NB4 (cell line): ENCODE measurements around the gene PPHLN1.

Experiments used
- DNase-seq: peaks from one replicate; pipeline ENCODE4 v3.0.0; 2010; ENCODE audit warnings: low read depth
- H3K4me3 ChIP-seq: one replicate; pipeline ENCODE4 v1.5.1; 2011; ENCODE audit warnings: mild to moderate bottlenecking, low read depth, low read length, moderate library complexity
- CTCF ChIP-seq: IDR thresholded peaks from one replicate; pipeline ENCODE4 v1.5.1; 2012; ENCODE audit warnings: low read depth, low read length
- MAX ChIP-seq: IDR thresholded peaks from 2 replicates; pipeline ENCODE4 v1.6.1; 2011; ENCODE audit warnings: low read depth, low read length
- MYC ChIP-seq: IDR thresholded peaks from 2 replicates; pipeline ENCODE4 v1.6.1; 2011; ENCODE audit warnings: low read depth, low read length
- POLR2A ChIP-seq: IDR thresholded peaks from 2 replicates; pipeline ENCODE4 v1.6.1; 2011; ENCODE audit warnings: mild to moderate bottlenecking; ENCODE audit not compliant: insufficient read length; ENCODE audit errors: extremely low read depth

Gene PPHLN1

GRCh38 chr12:42468921-42469320 lies 143.0 kb downstream of the PPHLN1 start:
- DNase-seq: peak; percentile 14
- H3K4me3 ChIP-seq: peak overlapping the region; percentile 30
- TF ChIP-seq POLR2A: no peak
- peak; percentile 41 for TF ChIP-seq MAX

- TF ChIP-seq POLR2A (no peak), MAX (no peak), MYC (no peak), CTCF (no peak)
- peak; percentile 76 for DNase-seq
- H3K4me3 ChIP-seq: peak overlapping the region; percentile 30
Observed at GRCh38 chr12:42469355-42470175, 143.6 kb downstream of the PPHLN1 start.

- TF ChIP-seq MYC (no peak), CTCF (no peak), POLR2A (no peak), MAX (no peak)
- no peak overlapping the region for H3K4me3 ChIP-seq
- no peak for DNase-seq
Observed at GRCh38 chr12:42472376-42472775, 146.4 kb downstream of the PPHLN1 start.

- no peak overlapping the region for H3K4me3 ChIP-seq
- no peak for TF ChIP-seq MAX
- no peak for TF ChIP-seq MYC
- TF ChIP-seq CTCF: no peak
- no peak for TF ChIP-seq POLR2A
- DNase-seq: no peak
Observed at GRCh38 chr12:42473130-42473529, 147.2 kb downstream of the PPHLN1 start.

GRCh38 chr12:42473561-42473960 lies 147.6 kb downstream of the PPHLN1 start:
- no peak for TF ChIP-seq POLR2A
- no peak for TF ChIP-seq MYC
- TF ChIP-seq MAX: no peak
- H3K4me3 ChIP-seq: no peak overlapping the region
- DNase-seq: no peak

GRCh38 chr12:42474391-42474790 lies 148.4 kb downstream of the PPHLN1 start:
- TF ChIP-seq MAX: no peak
- no peak for TF ChIP-seq MYC
- no peak for TF ChIP-seq POLR2A
- no peak for TF ChIP-seq CTCF
- DNase-seq: no peak
- H3K4me3 ChIP-seq: no peak overlapping the region
